Liver (tissue), 3 donors: ENCODE data around the gene XAF1.
"Not testable (repeated sequence)": the region's sequence is repeated elsewhere in the genome, so short reads cannot be mapped to it uniquely, and the experiment has no call there.

Experiments used
- FOXA1 ChIP-seq: IDR thresholded peaks from 2 replicates; pipeline ENCODE4 v1.6.1; 2016; ENCODE audit warnings: antibody characterized with exemption
- GABPA ChIP-seq, 2 donors: IDR thresholded peaks in 1 of 2; conservative IDR thresholded peaks in 1 of 2; 2 replicates each; pipeline ENCODE4 v1.6.1; 2016; ENCODE audit warnings: antibody characterized with exemption in 2 of 2, mild to moderate bottlenecking in 1 of 2, moderate library complexity in 1 of 2
- HNF4A ChIP-seq, 2 donors: conservative IDR thresholded peaks; 2 replicates each; pipeline ENCODE4 v1.6.1; 2016; ENCODE audit warnings: antibody characterized with exemption in 2 of 2, mild to moderate bottlenecking in 2 of 2
- NR2F2 ChIP-seq: IDR thresholded peaks from 2 replicates; pipeline ENCODE4 v1.6.1; 2016; ENCODE audit warnings: antibody characterized with exemption
- SP1 ChIP-seq: IDR thresholded peaks from 2 replicates; pipeline ENCODE4 v1.6.1; 2018; ENCODE audit warnings: antibody characterized with exemption, mild to moderate bottlenecking
- TAF1 ChIP-seq: conservative IDR thresholded peaks from 2 replicates; pipeline ENCODE4 v1.6.1; 2016; ENCODE audit warnings: antibody characterized with exemption, mild to moderate bottlenecking
- YY1 ChIP-seq: IDR thresholded peaks from 2 replicates; pipeline ENCODE4 v1.6.1; 2016; ENCODE audit warnings: antibody characterized with exemption, mild to moderate bottlenecking
- TF ChIP-seq, protein P1 (sequence below): fragments of 150-350 bp; IDR thresholded peaks from 2 replicates; pipeline ENCODE4 v1.5.1; 2017; ENCODE audit warnings: improper control_type of control experiment, low read depth, low read length; ENCODE audit not compliant: missing input control
- TF ChIP-seq, protein P2 (sequence below): IDR thresholded peaks from 2 replicates; pipeline ENCODE4 v1.6.1; 2016; ENCODE audit warnings: antibody characterized with exemption, mild to moderate bottlenecking
- donor health status: healthy.
- donor health status: healthy.

DNA sequence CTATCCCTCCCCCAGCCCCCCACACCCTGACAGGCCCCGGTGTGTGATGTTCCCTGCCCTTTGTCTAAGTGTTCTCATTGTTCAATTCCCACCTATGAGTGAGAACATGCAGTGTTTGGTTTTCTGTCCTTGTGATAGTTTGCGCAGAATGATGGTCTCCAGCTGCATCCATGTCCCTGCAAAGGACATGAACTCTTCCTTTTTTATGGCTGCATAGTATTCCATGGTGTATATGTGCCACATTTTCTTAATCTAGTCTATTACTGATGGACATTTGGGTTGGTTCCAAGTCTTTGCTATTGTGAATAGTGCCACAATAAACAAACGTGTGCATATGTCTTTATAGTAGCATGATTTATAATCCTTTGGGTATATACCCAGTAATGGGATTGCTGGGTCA lies 60.5 kb downstream of the XAF1 start:
- TF ChIP-seq, protein P1, sequence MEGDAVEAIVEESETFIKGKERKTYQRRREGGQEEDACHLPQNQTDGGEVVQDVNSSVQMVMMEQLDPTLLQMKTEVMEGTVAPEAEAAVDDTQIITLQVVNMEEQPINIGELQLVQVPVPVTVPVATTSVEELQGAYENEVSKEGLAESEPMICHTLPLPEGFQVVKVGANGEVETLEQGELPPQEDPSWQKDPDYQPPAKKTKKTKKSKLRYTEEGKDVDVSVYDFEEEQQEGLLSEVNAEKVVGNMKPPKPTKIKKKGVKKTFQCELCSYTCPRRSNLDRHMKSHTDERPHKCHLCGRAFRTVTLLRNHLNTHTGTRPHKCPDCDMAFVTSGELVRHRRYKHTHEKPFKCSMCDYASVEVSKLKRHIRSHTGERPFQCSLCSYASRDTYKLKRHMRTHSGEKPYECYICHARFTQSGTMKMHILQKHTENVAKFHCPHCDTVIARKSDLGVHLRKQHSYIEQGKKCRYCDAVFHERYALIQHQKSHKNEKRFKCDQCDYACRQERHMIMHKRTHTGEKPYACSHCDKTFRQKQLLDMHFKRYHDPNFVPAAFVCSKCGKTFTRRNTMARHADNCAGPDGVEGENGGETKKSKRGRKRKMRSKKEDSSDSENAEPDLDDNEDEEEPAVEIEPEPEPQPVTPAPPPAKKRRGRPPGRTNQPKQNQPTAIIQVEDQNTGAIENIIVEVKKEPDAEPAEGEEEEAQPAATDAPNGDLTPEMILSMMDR = not testable (repeated sequence)
- not testable (repeated sequence) for TF ChIP-seq TAF1; HNF4A (conservative IDR thresholded peaks at IDR 0.05); SP1; GABPA (IDR thresholded peaks at IDR 0.05 in 1 of 2, conservative IDR thresholded peaks at IDR 0.05 in 1 of 2); YY1; FOXA1; NR2F2
- TF ChIP-seq, protein P2, sequence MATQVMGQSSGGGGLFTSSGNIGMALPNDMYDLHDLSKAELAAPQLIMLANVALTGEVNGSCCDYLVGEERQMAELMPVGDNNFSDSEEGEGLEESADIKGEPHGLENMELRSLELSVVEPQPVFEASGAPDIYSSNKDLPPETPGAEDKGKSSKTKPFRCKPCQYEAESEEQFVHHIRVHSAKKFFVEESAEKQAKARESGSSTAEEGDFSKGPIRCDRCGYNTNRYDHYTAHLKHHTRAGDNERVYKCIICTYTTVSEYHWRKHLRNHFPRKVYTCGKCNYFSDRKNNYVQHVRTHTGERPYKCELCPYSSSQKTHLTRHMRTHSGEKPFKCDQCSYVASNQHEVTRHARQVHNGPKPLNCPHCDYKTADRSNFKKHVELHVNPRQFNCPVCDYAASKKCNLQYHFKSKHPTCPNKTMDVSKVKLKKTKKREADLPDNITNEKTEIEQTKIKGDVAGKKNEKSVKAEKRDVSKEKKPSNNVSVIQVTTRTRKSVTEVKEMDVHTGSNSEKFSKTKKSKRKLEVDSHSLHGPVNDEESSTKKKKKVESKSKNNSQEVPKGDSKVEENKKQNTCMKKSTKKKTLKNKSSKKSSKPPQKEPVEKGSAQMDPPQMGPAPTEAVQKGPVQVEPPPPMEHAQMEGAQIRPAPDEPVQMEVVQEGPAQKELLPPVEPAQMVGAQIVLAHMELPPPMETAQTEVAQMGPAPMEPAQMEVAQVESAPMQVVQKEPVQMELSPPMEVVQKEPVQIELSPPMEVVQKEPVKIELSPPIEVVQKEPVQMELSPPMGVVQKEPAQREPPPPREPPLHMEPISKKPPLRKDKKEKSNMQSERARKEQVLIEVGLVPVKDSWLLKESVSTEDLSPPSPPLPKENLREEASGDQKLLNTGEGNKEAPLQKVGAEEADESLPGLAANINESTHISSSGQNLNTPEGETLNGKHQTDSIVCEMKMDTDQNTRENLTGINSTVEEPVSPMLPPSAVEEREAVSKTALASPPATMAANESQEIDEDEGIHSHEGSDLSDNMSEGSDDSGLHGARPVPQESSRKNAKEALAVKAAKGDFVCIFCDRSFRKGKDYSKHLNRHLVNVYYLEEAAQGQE = not testable (repeated sequence)
